ENCODE measurements around the gene PTPRO.

PTPRO gene

DNA sequence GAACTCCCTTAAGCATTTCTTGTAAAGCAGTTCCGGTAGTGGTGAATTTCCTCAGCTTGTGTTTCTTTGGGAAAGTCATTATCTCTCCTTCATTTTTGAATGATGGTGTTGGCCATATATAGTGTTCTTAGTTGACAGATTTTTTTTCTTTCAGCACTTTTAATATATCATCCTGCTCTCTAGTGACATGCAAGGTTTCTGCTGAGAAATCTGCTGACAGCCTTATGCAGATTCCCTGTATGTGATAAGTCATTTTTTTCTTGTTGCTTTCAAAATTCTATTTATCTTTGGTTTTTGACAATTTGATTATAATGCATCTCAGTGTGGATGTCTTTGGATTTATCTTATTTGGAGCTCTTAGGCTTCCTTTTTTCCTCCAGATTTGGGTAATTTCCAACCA is 135.7 kb downstream of the PTPRO start:
- DNase-seq = no peak

DNA sequence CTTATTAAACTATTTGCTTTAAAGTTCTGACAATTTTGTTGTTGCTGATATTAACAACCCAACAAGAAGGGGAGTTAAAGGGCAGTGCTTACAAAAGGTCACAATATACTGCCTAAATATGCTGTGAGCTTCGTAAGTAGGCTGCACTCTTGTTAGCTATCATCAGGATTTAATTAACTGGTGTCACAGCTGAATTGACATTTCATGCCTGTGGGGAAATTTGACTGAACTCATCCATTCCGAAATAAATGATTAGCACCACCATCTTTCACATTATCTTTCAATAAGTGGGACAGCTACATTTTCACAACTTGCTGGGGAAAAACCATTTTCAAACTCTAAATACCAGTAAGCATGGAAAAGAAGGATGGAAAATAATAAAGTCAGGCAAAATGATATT is 146.6 kb downstream of the PTPRO start:
- DNase-seq = no peak

DNA sequence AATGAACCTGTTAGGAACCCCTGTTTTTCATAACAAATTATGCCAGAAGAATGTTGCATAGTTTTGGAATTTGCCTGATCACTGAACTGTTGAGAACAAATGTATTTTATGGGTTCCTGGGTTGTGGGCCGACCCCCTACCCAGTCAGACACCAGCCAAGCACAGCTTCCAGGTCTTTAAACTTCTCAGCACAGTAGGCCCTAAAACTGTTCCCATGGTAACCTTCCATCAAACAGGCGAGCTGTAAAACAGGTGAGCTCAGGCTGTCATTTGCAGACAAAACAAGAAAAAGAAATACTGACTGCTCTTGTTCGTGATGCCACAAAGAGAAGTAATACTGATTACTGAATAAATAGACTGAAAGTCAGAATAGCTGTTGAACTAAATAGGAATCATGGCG is 147.0 kb downstream of the PTPRO start:
- no peak for DNase-seq

DNA sequence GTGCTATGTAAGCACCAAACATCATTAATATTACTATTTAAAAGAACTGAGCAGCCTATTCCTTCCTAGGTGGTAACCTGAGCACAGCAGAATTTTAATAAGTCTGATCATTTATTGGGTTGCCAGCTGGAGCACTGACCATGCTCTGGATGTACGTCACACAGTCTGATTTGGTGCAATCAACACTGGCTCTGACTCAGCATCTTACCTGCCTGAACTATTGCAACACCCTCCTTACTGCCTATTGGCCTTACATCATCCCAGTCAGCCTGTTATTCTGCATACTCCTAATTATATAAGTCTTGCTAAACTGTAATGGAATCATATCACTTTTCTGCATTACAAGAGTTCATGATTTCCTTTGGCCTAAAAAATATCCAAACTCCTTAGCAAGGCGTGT is 149.7 kb downstream of the PTPRO start:
- no peak for DNase-seq

DNA sequence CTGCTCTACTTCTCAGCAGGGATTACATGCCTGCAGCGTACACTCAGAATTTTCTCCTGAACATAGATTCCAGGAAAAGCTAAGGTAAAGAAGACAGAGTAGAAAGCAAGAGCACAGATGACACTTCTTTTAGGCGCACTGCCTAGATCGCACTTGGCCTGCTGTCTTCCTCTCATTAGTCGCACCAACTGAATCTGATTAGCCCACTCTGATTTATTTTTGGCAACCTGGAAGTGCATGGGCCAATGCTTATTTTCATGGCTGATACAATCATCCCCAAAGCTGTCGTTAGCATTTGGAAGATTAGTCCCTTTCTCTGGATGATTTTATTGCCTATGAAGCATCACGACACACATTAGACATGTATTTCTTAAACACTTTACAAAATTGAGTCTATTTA is 152.5 kb downstream of the PTPRO start:
- no peak for DNase-seq

DNA sequence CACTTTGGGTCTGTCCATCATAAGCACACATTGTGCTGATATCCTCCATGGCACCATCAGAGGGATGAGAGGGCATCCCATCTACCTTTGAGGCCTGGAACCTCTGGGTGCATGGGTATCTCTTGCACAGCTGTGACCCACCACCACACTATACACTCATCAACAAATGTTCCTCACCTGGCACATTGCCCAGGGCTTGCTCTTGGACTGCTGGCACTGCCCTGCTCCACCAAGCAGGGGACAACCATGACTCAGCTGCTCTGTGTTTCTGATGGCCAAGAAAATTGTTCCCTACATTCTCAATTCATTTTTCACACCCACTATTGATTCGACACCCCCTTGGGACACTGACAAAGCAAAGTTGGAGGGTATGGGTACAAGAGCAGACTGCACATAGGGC is 155.5 kb downstream of the PTPRO start:
- no peak for DNase-seq

DNA sequence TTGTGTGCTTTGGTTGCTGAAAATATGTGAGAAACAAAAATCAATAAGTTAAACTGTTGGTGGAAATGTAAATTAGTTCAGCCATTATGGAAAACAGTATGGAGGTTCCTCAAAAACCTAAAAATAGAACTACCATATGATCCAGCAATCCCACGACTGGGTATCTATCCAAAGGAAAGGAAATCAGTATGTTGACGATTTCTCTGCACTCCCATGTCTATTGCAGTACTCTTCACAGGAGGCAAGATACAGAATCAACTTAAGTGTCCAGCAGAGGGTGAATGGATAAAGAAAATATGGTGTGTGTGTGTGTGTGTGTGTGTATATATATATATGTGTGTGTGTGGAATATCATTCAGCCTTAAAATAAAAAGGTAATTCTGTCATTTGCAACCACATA is 159.5 kb downstream of the PTPRO start:
- no peak for DNase-seq

DNA sequence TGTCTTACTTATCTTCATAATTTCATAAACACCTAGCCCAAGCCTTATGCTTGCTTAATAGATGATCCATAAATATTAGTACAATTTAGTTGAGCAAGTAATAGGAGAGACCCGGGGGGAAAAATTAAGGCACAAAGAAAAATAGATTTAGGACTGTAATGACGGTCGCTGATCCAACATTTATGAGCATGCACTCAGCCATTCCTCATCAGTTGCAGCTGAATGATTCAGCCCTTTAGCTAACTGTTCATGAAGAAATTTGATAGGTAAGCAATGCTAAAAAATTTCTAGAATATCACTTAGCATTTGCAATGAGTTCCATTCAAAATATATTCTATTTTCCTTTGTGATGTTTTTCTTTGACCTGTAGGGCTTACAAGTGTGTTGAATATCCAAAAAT is 163.2 kb downstream of the PTPRO start:
- DNase-seq = no peak

DNA sequence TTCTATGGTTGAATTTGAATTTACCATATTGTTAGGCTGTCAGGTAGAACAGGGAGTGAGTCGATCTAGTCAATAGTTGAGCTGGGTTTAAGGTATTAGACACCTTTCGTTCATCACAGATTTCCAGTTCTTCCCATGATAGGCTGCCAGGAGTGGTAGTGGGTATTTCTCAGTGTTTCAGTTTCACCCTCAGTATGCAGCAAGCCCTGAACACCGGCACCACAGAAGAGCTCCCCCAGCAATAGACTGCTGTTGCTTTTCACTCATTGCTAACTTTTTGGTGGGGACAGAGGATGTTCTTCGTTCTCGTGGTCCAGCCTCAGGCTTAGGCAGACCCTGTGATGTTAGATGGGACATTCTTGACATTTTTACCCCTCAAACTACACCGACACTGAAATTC is 164.6 kb downstream of the PTPRO start:
- no peak for DNase-seq

DNA sequence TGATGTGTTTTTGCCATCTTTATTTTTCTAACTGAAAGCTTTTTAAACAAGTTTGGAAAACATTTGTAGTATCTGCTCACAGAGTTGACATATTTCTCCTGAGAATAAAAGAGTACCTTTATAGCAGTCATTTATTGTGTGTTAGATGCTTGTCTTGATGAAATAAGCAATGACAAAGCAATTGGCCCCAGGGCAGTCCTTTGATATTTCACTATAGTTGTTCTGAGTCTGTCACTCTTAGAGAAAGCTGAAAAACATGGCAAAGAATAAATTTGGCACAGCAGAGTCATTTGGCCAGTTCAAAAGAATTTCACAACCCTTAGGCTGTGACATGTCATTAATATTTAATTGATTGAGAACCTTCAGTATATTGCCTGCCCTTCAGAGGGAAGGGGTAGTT is 166.2 kb downstream of the PTPRO start:
- DNase-seq = no peak

DNA sequence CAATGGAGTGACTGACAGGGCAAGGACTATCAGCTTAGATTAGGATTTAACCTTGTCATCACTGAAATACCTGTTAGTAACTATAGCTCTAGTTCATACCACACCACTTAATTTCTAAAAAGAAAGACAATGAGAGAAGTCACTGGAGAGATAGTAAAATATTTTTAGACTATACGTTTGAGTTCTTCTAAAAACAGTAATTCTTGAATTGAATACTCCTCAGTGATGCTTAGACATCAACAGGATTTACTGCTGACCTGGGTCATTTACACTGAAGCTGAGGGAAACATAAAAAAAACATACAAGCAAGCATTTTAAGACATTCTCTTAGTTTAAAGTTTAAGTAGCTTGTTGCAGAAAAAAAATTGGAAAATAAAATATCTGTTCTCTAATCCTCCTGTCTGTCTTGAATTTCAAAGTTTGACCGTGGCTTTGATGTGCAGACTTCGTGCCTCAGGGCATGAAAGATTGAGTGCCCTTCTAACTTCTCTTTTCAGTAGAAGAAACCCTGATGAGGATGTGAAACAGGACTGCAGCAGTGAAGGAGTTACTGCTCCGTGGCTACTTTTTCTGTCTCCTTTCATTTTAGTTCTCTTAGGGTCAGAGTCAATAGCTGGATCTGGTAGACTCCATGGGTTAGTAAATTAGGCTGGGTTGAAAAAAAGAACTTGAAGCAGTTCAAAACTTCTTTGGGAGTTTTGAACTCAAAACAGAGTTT is 172.2 kb downstream of the PTPRO start:
- DNase-seq = no peak

DNA sequence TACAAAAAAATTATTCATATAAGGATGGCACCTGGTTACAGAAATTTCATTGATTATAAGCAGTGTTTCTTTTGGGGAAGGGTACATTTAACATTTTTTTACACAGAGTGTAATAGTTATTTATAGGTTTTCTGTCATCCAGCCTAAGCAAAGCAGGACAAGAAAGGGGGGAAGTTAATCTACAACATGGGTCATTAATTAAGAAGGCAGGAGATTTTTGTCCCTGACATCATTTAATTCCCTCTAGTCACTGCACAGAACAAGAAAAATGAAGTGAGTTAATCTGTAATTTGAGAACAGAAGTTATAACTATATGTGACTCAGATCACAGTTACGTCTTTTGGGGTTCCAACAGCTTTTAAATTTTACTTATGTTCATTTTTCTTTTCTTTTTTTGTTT is 173.4 kb downstream of the PTPRO start:
- DNase-seq = no peak

DNA sequence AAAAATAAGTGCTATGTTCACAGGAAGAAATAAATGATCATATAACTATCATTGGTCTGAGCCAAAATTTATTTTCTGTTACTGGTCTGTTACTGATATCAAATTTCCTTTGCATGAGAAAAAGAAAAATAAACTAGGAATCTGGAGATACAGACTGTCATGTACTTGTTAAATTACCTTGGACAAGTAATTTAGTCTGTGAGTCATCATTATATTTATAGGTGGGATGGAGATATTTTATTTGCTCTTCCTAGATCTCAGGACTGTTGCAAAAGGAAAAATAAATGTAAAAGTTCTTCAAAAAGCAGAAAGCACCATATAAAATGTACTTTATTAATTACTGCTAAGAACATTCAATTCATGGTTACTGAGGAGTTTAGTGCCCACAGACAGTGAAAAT is 174.4 kb downstream of the PTPRO start:
- no peak for DNase-seq

DNA sequence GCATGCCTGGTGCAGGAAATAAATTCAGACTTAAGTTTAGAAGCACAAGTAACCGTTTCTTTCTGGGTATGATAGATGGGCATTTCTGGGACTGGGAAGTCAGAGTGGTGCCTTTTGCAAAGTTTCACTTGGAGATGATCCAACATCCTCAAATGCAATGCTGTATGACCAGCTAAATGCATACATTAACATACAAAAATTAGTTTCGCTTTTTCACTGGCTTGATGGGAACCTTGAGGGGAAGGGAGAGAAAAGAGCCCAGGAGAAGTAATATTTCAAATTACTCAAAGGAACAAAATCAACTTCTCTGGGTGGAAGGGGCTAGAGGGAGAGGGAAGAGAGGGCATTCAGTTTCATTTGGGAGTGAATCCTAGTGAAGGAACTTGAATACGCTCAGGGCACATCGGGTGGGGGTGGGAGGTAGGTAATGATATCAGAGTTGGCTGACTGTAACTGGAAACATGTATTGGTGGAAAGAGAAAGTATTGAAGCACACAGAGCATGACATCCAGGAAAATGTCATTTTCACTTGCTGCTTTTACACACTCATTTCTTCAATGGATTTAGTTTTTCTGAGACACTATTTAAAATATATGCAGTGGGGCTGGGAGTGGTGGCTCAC is 175.5 kb downstream of the PTPRO start:
- DNase-seq = no peak

DNA sequence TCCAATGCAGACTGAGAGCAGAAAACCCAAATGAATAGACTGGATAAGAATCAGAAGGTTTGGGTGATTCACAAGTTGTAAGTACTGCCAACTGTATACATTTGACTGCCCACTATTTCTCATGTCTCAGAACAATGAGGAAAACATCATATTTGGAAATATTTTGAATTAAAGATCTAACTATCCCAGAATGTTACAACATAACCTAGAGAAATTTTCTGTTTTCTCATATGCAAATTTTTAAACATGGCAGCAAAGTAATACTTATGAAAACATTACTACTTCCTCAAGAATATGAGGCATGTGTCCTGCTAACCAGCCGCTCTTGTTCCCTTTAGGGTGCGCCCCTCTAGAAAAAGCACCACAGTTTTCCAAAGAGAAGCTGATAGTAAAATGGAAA is 179.9 kb downstream of the PTPRO start:
- DNase-seq = no peak

DNA sequence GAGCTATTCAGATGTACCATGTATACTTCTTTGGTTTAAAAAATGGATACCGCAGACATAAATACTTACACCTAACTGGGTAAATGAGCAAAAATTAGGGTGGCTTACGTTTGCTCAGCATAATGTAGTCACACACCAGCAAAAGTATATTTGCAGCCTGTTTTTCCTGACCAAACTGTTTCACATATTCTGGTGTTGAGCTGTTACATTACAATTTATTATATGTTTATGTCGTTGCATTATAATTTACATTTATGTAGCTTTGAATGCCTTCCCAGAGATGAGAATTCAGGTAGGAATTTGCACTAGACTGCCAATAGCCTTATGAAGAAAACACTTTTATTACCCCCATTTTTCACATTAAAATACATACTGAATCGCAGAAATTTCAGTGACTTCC is 183.3 kb downstream of the PTPRO start:
- no peak for DNase-seq

DNA sequence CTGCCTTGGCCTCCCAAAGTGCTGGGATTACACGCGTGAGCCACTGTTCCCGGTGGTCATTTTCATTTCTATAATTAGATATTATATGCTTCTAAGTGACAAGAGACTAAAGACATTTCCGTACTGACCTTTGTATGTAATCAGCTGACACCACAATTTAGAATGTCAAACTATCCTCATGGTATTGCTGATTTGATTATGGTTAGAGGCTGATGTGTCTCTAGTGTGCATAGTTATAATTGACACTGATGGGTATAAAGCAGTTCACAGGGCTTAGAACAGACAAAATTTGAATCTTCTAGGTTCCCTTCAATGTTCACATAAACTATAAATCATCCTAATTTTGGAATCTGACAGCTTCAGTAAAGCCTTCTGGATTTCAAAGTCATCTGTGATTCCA is 192.7 kb downstream of the PTPRO start:
- DNase-seq = no peak

DNA sequence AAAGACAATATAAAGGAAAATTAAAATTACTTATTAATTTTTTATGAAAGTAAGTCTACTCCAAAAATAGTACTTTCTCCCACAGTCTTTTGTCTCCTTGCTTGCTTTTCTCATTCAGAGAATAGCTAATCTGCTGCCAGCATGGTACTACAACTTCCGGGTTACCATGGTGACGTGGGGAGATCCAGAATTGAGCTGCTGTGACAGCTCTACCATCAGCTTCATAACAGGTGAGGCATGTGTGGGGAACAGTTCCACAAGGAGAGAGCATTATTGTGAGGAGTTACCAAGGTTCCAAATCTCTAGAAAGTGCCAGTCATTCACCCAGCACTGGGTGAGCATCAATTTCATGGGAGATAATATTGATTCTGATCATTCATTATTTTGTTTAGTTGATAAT is 197.8 kb downstream of the PTPRO start:
- DNase-seq = no peak

DNA sequence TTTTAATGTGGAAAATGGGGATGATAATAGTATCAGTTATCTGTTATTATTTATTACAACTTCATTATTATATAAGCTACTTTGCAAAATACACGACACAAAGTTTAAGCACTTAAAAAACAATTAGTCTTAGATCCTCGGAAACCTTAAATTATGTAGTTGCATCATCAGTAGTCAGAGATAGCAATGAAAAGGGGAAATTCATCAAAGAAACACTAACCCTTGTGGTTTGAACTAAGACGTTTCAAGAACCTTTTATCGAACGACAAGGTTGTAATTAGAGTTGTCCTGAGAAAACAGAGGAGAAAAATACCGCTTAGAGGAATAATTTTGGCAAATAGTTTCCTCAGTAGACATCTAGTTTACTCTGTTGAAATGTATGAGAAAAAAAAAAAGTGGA is 198.5 kb downstream of the PTPRO start:
- DNase-seq = no peak

DNA sequence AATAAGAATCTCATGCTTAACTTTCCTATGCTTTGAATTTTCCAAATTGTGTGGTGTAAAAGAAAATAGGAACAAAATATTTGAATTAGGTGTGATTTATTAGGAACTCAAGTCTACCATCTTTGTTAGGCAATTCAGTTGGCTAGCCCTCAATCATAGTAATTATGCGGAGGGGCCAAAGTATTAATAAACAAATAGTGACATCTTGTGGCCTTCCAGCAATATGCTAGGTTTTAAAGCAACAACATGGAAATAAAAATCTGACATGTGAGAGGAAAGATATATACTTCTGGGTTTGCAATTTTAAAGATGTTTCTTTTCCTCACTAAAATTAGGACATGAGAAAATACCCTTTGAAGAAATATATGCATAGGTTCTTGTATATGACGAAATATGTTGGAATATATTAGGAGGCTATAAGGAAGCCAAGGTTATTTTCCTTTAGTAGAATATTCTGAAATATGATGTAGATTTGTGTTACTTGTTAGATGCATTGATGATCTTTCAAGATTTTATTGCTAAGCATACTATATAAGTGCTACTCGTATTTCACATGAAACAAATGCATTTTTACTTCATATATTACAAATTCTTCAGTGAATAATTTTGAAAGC is 200.4 kb downstream of the PTPRO start:
- peak in 1 of 2 donors; percentile 36 for DNase-seq

DNA sequence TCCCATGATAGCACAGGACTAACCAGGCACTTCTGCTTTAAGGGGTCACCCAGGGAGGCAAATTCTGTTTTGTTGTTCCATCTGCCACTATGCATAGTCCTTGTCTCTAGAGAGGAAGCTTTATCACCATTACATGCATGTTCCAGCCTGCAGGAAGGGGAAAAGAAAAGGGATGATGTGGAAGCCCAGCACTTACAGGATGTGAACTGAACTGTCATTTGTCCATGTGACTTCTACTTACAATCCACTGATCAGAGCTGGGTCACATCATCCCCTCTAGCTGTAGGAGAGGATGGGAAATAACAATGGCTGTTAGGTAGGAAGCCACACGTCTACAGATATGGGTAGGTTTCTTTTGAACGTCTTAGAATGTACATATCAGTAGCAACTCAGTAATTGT is 203.1 kb downstream of the PTPRO start:
- no peak for DNase-seq

DNA sequence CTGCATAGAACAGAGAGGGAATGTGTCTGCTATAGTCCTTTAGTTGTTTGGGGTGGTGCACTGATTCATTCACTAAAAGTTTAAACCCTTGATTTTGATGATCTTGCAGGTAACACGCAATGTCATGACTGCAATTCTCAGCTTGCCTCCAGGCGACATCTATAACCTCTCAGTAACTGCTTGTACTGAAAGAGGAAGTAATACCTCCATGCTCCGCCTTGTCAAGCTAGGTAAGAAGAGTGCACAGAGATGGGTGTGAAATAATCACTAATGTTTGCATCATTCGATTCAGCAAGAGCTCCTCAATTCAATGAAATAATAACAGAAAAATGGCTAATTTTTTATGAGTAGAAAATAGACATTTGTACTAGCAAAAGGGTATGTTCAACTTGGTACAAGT is 203.7 kb downstream of the PTPRO start:
- DNase-seq = no peak

DNA sequence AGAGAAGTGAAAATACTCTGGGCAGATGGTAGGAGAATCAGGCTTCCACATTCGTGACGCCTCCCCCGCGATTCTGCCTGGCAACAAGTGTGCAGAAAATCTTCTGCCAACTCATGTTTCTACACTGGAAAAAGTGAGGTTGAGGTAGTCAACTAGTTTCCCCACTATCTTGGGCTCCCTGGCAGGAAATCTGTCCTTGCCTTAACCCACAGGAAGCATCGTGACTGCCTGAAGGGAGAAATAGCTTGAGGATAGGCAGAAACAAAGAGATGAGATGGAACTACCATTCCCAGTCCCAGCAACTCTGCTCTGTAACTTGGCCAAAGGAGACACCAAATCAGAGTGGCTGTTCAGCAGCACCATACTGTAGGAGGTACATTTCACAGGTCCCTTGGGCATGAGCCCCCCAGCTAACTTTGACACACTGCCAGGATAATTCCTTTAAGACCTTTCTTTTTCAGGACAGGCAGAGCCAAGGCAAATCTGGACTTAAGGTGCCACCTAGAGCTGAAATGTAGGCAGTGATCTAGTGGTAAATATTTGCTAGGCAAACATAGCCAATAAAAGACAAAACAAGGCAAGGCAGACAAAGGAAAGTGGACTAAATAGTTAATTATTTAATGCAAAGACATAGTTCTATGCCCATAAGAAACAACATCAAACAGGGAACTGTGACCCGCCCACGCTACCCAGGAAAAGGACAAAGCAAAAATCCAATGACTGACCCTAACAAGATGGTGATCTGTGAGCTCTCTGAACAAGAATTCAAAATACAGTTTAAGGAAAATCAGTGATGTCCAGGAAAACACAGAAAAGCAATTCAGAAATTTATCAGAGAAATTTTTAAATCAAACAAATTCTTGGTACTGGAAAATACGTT is 205.1 kb downstream of the PTPRO start:
- DNase-seq = peak in 1 of 2 donors; percentile 12

DNA sequence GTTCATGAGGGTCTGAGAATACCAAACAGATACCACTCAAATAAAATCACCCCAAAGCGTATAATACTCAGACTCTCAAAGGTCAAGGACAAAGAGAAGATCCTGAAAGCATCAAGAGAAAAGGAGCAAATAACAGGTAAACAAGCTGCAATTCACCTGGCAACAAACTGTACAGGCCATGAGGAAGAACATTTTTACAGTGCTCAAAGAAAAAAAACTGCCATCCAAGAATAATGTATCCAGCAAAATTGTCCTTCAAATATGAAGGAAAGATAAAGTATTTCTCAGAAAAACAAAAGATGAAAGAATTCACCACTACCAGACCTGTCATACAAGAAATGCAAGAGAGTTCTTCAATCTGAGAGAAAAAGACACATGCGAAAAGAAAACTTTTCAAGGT is 206.4 kb downstream of the PTPRO start:
- DNase-seq = no peak

All from CD4-positive, alpha-beta T cell treated with Interferon alpha-2 for 1 hour (primary cell).